H1 (cell line): ENCODE data around the gene OTUB1. TPM values are rescaled to one million over a fixed set of nuclear protein-coding genes. Genes with fewer than 3 reads are reported as not detected.

Experiments used
- BACH1 ChIP-seq: IDR thresholded peaks from 2 replicates; pipeline ENCODE4 v1.6.1; 2012; ENCODE audit warnings: low read length, improper control_type of control experiment
- CEBPB ChIP-seq: IDR thresholded peaks from 2 replicates; pipeline ENCODE4 v1.6.1; 2012; ENCODE audit warnings: low read depth, low read length
- SP1 ChIP-seq: IDR thresholded peaks from 2 replicates; pipeline ENCODE4 v1.6.1; 2011; ENCODE audit warnings: low read depth, low read length
- TEAD4 ChIP-seq: IDR thresholded peaks from 2 replicates; pipeline ENCODE4 v1.6.1; 2012; ENCODE audit warnings: low read depth, low read length, inconsistent platforms, mixed read lengths
- polyA plus RNA-seq, 7 experiments: library from polyadenylated mRNA; depleted of rRNA in 3 of 7; stranded (reverse) in 5 of 7; unstranded in 2 of 7; fragments of >200 nt in 5 of 7; fragments of 200-250 nt in 2 of 7; gene quantifications; 1 replicate in 5 of 7; 2 replicates in 1 of 7; 4 replicates in 1 of 7; pipeline versions ENCODE4 v1.2.1 to v1.2.3, GENCODE V29; 2011 to 2013; ENCODE audit warnings: missing spikeins in 2 of 7, mixed read lengths in 2 of 7
- total RNA-seq: library from RNA; stranded (reverse); fragmentation: NEBNext Ultra II Directional; extraction: Animal tissue kit (Norgen Biotek cat#: 25700); gene quantifications from 2 replicates; pipeline ENCODE4 v1.2.1, GENCODE V29; 2021
- TF ChIP-seq, protein P1 (sequence below): fragments of 300-600 bp; sonication (generic); IDR thresholded peaks from 2 replicates; pipeline ENCODE4 v1.7.1; 2012; ENCODE audit warnings: low read length, moderate library complexity, mild to moderate bottlenecking, inconsistent platforms; ENCODE audit not compliant: insufficient replicate concordance
- TF ChIP-seq, protein P2 (sequence below): IDR thresholded peaks from 2 replicates; pipeline ENCODE4 v1.6.1; 2012; ENCODE audit warnings: inconsistent platforms

Gene OTUB1
- total and polyA plus RNA-seq, 2 of the 8 experiments (the other 6 are each of a cell fraction or from before 2014, with no cell fraction given), result 110 to 274 TPM

DNA sequence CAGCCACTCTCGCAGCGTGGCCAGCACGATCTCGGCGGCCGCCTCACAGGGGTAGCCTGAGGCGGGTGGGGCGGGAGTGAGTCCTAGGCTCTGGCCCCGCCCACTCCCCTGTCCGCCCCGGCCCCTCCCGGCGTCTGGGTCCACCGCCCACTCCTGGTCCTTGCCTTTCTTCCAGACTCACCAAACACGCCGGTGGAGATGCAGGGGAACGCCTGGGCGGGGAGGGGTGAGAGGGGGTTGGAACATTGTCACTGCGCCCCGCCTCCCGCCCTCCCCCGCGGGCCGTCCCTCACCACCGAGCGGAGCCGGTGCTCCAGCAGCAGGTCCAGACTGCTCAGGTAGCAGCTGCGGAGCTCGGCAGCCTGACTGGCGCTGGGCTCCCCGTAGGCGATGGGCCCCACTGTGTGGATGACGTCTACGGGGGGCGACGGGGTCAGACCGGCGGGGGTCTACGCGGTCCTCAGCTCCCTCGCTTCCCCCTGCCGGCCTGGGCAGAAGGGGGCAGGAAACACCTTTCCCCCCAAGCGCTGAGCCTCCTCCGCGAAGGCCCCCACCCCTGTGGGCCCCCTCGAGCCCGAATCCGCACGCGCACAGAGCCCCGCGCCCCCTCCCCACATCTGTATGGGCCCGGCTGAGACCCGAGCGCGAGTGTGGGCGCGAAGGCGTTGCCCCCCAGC lies 13.2 kb downstream of the OTUB1 start (continued):
- TF ChIP-seq, protein P1, sequence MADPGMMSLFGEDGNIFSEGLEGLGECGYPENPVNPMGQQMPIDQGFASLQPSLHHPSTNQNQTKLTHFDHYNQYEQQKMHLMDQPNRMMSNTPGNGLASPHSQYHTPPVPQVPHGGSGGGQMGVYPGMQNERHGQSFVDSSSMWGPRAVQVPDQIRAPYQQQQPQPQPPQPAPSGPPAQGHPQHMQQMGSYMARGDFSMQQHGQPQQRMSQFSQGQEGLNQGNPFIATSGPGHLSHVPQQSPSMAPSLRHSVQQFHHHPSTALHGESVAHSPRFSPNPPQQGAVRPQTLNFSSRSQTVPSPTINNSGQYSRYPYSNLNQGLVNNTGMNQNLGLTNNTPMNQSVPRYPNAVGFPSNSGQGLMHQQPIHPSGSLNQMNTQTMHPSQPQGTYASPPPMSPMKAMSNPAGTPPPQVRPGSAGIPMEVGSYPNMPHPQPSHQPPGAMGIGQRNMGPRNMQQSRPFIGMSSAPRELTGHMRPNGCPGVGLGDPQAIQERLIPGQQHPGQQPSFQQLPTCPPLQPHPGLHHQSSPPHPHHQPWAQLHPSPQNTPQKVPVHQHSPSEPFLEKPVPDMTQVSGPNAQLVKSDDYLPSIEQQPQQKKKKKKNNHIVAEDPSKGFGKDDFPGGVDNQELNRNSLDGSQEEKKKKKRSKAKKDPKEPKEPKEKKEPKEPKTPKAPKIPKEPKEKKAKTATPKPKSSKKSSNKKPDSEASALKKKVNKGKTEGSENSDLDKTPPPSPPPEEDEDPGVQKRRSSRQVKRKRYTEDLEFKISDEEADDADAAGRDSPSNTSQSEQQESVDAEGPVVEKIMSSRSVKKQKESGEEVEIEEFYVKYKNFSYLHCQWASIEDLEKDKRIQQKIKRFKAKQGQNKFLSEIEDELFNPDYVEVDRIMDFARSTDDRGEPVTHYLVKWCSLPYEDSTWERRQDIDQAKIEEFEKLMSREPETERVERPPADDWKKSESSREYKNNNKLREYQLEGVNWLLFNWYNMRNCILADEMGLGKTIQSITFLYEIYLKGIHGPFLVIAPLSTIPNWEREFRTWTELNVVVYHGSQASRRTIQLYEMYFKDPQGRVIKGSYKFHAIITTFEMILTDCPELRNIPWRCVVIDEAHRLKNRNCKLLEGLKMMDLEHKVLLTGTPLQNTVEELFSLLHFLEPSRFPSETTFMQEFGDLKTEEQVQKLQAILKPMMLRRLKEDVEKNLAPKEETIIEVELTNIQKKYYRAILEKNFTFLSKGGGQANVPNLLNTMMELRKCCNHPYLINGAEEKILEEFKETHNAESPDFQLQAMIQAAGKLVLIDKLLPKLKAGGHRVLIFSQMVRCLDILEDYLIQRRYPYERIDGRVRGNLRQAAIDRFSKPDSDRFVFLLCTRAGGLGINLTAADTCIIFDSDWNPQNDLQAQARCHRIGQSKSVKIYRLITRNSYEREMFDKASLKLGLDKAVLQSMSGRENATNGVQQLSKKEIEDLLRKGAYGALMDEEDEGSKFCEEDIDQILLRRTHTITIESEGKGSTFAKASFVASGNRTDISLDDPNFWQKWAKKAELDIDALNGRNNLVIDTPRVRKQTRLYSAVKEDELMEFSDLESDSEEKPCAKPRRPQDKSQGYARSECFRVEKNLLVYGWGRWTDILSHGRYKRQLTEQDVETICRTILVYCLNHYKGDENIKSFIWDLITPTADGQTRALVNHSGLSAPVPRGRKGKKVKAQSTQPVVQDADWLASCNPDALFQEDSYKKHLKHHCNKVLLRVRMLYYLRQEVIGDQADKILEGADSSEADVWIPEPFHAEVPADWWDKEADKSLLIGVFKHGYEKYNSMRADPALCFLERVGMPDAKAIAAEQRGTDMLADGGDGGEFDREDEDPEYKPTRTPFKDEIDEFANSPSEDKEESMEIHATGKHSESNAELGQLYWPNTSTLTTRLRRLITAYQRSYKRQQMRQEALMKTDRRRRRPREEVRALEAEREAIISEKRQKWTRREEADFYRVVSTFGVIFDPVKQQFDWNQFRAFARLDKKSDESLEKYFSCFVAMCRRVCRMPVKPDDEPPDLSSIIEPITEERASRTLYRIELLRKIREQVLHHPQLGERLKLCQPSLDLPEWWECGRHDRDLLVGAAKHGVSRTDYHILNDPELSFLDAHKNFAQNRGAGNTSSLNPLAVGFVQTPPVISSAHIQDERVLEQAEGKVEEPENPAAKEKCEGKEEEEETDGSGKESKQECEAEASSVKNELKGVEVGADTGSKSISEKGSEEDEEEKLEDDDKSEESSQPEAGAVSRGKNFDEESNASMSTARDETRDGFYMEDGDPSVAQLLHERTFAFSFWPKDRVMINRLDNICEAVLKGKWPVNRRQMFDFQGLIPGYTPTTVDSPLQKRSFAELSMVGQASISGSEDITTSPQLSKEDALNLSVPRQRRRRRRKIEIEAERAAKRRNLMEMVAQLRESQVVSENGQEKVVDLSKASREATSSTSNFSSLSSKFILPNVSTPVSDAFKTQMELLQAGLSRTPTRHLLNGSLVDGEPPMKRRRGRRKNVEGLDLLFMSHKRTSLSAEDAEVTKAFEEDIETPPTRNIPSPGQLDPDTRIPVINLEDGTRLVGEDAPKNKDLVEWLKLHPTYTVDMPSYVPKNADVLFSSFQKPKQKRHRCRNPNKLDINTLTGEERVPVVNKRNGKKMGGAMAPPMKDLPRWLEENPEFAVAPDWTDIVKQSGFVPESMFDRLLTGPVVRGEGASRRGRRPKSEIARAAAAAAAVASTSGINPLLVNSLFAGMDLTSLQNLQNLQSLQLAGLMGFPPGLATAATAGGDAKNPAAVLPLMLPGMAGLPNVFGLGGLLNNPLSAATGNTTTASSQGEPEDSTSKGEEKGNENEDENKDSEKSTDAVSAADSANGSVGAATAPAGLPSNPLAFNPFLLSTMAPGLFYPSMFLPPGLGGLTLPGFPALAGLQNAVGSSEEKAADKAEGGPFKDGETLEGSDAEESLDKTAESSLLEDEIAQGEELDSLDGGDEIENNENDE, result no peak
- TF ChIP-seq TEAD4, result no peak
- no peak; the same call in none of the 2 replicates for TF ChIP-seq BACH1
- TF ChIP-seq, protein P2, sequence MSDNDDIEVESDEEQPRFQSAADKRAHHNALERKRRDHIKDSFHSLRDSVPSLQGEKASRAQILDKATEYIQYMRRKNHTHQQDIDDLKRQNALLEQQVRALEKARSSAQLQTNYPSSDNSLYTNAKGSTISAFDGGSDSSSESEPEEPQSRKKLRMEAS, result no peak
- TF ChIP-seq CEBPB, result no peak
- TF ChIP-seq SP1, result no peak
- TF ChIP-seq, all 59 proteins: peak for 4
